Posterior cingulate gyrus (tissue), 11 donors: ENCODE results near the gene MRNIP.

Experiments
- DNase-seq, 10 donors: peaks; one replicate each; pipeline versions ENCODE4 v3.0.0 to v3.0.0-alpha.2; 2020 to 2021; ENCODE audit warnings: mixed read lengths in 3 of 10
- intact Hi-C: fragments of 100-400 bp; cut with DNase I; formaldehyde crosslinking; loops from one replicate; pipeline ENCODE4 v1.15.1; 2023

MRNIP gene

DNA sequence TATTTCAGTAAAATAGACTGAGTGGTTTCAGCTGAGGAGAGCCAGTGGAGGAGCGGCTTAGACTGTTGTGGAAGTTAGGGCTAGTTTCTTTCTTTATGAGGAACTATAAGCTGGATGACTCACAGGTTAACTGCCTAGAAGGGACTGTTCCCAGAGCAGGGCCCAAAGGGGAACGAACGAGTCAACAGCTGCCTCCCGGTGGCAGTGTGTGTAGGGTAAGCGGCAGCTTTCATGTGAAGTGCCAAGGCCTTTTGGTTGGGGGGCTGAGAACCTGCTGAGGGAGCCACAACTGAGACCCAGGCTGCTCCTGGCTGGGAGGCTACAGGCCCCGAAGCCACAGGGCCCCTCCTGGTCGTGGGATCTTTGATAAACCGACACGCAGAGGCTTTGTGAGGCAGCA, 30.9 kb downstream of the MRNIP start:
- DNase-seq, result peak in 1 of 10 donors; percentile 79
- intact Hi-C loops, result no loop called here

DNA sequence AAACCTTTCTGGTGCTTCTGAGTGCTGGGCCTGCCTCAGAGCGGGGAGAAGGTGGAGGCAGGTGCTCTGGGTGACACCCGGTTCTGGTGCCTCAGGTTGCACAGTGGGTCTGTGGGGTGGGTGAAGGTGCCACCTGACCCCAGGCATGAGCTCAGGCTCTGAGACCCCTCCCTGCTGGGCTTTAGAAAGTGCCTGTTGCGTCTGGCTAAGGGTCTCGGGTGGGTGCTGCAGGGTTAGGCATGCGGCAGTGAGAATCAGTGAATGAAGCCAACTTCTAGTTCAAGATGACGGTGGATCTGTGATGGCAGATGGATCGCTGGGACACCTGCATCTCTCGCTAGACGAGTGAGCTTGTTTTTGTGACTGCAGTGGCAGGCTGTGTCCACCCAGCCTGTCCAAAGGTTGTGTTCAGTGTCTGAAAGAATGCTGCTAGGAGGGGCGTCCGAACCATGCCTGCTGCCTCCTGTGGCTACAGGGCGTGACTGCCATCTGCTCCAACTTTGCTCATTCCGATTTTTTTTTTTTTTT, 32.9 kb downstream of the MRNIP start:
- DNase-seq, result peak in 3 of 10 donors; percentile 26 to 64 (median 32)
- intact Hi-C loops, result no loop called here

DNA sequence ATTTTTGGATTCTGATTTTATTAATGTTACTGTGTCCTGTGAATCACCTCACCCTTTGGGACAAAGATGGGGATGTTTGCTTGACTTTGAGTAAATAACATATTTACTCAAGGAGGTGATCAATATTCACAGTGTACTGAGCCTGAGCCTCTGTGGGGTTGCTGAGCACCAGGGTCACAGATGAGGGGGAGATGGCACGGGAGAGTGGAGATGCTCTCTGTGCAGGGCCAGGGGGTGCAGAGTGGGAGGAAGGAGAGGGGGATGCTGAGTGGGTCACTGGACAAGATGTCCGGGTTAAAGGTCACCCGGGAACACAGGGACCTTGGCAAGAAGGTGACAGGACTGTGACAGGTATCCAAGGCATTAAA, 33.9 kb downstream of the MRNIP start:
- intact Hi-C loops, result loop anchor here (5.0 kb wide), 1 partner anchor 33 kb away; the partner anchor contains the start of gene MRNIP
- peak in 2 of 10 donors; percentile 1 to 13 for DNase-seq

DNA sequence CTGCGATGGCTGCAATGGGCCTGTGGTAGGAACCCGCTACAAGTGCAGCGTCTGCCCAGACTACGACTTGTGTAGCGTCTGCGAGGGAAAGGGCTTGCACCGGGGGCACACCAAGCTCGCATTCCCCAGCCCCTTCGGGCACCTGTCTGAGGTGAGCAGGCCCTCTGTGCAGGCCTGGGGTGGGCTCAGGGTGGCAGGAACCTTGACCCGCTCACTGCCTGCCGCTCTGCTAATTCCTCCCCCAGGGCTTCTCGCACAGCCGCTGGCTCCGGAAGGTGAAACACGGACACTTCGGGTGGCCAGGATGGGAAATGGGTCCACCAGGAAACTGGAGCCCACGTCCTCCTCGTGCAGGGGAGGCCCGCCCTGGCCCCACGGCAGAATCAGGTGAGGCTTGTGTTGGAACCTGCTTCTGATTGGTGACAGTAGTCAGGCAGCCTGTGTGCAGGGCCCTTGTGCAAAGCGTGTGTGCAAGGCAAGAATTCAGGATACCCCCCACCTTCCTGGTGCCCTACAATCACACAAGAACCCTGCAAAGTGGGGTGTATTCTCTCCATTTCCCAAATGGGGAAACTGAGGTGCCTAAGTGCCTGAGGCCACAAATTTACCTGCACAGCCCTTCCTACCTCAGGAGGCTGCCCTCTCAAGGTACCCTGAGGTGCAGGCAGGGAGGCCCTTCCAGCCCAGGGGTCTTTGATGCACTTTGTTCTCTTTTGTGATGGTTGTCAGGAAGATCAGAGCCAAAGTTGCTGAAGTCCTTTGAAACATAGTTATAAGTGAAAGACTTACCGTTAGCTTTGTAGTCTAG, 34.5 kb downstream of the MRNIP start:
- intact Hi-C loops, result loop anchor here (5.0 kb wide), 1 partner anchor 33 kb away; the partner anchor contains the start of gene MRNIP
- DNase-seq, result peak in 3 of 10 donors; percentile 35 to 72 (median 63)

DNA sequence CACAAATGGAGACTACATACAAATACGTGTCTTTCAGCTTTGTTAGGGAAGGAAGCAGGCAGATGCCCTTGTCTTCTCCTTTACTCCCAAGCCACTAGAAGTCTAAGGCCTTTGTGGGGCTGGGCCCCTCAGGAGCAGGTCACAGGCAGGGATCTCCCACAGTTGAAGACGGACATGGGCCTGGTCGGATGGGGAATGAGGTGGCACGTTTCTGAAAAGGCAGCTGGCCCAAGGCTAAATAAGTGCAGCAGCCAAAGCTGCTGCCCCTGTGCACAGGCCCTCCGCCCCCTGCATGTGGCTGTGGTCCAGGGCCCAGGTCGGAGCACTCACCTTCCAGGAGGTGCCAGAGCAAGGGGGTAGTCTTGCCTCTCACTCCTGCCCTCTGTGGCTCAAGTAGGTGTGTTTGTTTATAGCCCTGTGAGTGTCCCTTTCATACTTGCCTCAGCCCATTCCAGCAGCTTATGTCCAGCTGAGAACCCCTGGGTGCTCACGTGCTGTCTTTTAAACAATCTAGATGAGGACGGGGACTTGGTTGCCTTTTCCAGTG, 36.1 kb downstream of the MRNIP start:
- peak in 2 of 10 donors; percentile 49 to 60 for DNase-seq
- intact Hi-C loops, result loop anchor here (5.0 kb wide), 1 partner anchor 35 kb away; the partner anchor contains the start of gene MRNIP

DNA sequence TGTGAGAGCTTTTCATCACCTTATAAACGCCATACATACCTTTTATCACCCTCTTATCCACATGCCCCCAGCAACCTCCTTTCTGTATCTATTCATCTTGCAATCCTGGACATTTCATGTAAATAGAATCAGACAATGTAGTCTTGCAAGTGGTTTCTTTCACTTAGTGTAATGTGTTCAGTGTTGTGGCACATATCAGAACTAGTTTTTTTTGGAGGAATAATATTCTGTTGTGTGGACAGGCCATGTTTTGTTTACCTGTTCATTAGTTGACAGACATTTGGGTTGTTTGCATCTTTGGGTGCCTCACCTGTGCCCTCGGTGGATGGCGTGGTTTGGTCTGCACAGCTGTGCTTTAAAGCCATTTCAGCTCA, 36.6 kb downstream of the MRNIP start:
- intact Hi-C loops, result loop anchor here (5.0 kb wide), 1 partner anchor 35 kb away; the partner anchor contains the start of gene MRNIP
- peak in 2 of 10 donors; percentile 36 to 39 for DNase-seq

DNA sequence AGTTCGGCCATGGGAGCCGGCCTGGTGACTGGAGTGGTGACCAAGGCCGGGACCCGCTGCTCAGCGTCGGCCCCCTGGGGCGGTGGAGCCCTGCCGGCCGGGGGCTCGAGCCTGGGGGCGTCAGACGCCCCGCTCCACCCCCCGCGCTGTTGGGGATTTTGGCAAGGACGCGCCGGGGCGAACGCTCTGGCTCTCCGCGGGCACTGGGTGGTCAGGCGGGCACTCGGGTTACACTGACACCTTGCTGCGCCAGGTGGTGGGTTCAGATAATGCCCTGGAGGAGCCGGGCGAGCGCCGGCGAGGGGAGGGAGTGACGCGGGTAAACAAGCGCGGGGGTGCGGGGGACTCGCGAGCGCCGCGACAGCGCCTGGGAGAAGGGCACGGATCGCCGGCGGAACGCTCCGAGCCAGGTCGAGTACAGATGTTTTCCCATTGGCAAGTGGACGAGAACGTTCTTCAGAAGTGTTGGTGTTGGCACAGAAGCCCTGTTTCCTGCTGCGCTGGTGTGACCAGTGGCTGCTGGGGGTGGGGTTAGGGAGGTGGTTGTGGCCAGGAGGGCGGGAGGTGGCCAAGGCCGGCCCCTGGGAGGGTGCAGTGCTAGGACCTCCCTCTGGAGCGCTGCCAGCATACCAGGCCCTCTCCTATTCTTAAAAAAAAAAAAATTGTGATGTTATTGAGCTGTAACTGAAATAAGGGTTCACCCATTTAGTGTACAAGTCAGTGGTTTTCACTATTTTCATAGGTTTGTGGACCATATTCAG, 37.1 kb downstream of the MRNIP start:
- DNase-seq, result peak; percentile 83 to 98 (median 89)
- intact Hi-C loops, result loop anchor here (2.0 to 5.0 kb wide), 2 partner anchors 15 to 36 kb away; partner anchors contain the start of genes MGAT4B and MRNIP

DNA sequence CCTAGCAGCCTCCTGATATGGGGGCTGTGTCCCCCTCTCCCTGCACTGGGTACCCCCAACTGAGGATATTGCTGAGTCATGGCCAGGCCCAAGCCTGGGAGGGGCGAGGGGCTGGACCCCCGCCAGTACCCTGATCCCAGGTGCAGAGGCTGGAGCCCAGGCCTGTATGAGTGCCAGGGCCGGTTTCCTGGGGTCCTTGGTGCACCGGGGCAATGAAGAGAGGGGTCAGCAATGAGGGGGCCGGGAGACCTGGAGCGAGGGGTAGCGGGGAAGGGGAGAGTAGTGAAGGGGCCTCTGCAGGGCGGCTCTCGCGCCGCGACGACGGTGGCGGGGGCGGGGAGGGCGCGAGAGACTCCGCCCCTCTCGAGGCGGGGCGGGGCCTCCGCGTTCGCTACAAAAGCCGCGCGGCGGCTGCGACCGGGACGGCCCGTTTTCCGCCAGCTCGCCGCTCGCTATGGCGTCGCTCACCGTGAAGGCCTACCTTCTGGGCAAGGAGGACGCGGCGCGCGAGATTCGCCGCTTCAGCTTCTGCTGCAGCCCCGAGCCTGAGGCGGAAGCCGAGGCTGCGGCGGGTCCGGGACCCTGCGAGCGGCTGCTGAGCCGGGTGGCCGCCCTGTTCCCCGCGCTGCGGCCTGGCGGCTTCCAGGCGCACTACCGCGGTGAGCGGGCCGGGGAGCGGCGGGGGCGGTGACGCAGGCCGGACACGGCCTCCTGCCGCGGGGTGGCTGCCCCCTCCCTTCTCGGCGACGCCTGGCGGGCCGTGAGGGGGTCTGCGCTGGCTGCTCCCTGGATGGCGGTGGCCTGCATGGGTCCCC, 37.9 kb downstream of the MRNIP start, which contains the start of gene SQSTM1:
SQSTM1 (plus strand) TSS at position 423 of the 815 bp plus-strand sequence; CDS start at position 455, 32 bp downstream.
- DNase-seq, result peak; percentile 84 to 99 (median 88)
- intact Hi-C loops, result loop anchor here (2.0 to 5.0 kb wide), 2 partner anchors 14 to 37 kb away; partner anchors contain the start of genes MGAT4B and MRNIP

DNA sequence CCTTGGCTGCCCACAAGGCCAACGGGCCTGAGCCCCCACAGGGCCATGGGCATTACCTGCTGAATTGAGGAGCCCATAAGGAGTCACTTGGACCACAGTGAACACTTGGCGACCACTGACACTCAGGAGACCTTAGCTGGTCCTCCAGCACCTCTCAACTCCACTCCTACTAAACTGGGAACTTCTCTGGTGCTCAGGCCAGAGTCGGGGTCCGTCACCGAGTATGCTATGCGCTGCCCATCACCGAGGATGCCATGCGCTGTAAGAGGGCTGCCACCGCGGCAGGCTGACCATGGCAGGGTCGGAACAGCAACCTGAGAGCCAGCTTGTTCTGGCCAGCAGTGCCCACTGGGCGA, 38.5 kb downstream of the MRNIP start:
- intact Hi-C loops, result loop anchor here (2.0 to 5.0 kb wide), 2 partner anchors 13 to 37 kb away; partner anchors contain the start of genes MGAT4B and MRNIP
- DNase-seq, result peak in 1 of 10 donors; percentile 80

DNA sequence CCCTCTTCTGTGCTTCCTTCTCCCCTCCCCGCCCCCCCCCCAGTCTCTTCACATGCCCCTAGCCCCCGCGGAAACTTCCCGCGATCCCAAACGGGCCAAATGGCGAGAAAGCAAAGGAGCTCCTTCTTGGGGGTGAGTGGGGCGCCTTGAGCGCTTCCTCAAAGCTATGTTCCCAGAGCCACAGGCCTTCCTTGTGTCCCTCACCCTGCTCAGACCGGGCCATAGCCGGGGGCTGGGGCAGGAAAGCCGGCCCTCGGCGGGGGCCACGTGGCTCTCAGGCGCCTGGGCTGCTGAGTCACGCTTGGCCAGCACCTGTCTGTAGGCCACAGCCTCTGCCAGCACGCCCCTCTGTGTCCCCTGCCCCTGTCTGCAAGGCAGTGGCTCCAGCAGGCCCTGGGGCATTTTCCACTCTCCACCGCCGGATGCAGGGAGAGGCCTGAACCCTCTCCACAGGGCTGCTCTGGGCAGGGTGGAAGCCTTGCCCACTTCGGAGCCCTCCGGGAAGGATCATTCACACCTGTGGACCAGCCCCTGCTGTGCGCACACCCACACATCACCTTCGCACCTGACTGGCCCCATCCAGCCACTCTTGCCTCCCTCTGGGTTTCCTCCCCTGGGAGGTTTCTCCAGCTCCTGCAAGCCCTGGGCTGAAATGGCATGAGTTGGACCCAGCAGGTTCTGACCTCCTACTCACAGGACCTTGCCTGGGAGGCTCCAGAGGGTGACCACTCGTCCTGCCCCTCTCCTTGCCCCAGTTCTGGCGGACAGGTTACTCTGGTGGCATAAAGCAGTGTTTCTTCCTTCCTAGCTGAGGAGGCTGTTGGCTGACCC, 39.1 kb downstream of the MRNIP start:
- intact Hi-C loops, result loop anchor here (2.0 to 5.0 kb wide), 2 partner anchors 13 to 38 kb away; partner anchors contain the start of genes MGAT4B and MRNIP
- peak in 7 of 10 donors; percentile 53 to 95 (median 70) for DNase-seq

DNA sequence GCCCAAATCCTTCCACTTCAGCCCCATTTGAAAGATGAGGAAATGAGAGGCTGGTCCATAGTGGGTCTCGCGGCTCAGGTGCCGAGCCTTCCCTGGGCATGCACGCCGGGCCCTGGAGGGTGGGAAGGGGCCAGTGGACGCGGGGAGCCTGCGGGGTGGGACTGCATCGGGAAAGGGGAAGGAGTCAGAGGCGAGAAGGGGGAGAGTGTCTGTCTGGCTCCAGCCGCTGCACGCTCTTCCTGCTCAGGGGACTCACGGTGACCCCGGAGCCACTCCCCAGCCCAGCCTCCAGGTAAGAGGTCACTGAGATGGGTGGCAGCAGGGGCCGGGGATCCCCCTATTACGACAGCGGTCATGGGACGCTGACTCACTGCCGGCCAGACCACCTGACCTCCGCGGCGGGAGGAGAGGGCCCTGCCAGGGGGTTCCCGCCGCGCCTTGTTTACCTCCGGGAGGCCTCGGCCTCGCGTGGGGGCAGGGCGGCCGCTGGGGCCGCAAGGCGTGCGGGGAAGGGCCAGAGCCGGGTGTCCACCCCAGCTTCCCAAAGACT, 39.8 kb downstream of the MRNIP start:
- peak; percentile 85 to 99 (median 92) for DNase-seq
- intact Hi-C loops, result no loop called here

DNA sequence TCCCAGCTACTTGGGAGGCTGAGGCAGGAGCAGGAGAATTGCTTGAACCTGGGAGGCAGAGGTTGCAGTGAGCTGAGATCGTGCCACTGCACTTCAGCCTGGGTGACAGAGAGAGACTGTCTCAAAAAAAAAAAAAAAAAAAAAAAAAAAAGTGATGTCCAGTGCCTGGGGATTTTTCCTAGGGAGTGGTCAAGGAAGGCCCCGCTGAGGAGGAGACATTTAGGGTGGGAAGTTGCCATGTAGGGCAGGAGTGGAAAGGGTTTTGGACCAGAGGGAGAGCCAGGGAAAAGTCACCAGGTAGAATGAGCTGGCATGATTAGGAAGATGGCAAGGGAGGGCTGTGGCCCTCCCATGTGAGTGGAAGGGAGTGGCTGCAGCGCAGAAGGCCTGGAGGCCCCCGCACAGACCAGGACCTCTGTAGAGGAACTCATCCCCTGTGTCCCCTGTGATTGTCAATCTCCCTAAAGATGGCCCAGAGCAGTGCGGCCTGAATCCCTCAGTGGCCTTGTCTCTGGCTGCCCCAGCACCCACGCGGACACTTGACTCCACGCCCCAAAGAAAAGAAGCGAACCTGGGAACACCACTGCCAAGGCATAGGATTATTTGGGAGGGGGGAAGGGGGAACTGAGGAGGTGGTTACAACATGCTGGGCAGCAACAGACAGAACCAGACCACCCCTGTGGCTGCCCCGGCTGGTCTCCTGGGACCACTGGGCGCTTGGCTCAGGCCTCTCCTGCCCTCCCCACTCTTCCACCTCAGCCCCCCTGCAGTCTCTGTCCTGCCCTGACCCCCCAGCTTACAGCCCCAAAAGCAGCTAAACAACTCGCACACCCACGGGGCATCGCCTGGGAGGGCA, 40.5 kb downstream of the MRNIP start:
- DNase-seq, result peak in 4 of 10 donors; percentile 28 to 72 (median 68)
- intact Hi-C loops, result no loop called here

DNA sequence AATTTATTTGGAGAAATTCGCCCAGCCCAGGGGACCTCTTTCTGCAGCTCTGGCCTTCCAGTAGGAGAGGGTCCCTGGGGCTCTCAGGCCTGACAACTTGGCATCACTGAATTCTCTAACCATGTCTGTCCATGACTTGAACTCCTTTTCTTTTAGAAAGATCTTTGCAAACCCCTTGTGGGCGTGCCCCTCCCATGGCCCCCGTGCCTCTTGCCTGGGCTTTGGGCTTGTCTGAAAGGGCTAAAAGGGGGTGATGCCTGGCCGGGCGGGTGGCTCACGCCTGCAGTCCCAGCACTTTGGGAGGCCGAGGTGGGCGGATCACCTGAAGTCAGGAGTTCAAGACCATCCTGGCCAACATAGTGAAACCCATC, 41.2 kb downstream of the MRNIP start:
- intact Hi-C loops, result no loop called here
- DNase-seq, result peak in 2 of 10 donors; percentile 59 to 84

DNA sequence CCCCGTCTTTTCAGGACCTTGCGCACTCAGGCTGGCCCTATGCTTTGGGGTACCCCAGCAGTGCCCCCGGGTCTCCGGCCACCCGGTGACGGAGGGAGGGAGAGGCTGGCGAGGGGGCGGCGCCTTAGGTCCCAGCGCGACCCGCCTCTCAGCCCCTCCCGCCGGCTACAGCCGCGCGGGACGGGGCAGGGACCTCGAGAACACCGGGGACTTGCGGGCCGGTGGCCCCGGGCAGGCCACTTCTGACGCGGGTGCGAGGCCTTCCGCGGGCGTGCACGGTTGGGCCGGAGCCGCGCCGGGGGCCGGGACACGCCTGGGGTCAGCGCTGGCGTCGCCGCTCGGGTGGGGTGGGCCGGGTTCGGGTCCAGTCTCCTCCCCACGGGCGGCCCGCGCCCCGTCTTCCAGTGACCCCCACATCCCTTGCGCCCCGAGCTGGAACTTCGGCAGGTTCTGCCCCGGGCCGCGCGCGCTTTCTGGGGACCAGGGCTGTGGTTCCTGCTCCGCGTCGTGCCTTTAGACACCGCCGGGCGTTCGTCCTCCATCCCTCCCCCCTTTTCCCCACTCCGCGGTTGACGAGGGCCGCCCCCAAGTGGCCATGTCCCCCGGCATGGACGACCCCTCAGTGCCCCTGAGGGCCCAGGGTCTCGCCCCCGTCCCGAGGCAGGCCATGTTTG, 41.7 kb downstream of the MRNIP start:
- DNase-seq, result peak in 5 of 10 donors; percentile 28 to 88 (median 77)
- intact Hi-C loops, result no loop called here

DNA sequence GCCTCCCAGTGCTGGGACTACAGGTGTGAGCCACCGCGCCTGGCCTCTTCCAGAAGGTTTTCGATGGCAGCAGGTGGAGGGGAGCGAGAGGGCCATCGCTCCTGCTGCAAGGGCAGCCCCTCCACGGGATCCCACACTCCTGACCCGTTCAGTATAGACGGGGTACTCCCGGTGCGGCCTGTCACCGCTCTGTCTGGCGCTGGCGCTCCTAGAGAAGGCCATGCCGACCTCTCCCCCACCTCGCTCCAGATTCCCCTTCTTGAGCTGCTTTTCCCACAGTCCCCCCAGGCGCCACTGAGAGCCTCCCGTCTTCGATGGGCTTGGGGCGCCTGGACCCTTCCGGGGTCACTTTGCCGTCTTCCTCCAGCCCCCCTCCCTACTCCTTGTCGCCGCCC, 42.2 kb downstream of the MRNIP start:
- peak in 3 of 10 donors; percentile 16 to 77 (median 75) for DNase-seq
- intact Hi-C loops, result no loop called here

DNA sequence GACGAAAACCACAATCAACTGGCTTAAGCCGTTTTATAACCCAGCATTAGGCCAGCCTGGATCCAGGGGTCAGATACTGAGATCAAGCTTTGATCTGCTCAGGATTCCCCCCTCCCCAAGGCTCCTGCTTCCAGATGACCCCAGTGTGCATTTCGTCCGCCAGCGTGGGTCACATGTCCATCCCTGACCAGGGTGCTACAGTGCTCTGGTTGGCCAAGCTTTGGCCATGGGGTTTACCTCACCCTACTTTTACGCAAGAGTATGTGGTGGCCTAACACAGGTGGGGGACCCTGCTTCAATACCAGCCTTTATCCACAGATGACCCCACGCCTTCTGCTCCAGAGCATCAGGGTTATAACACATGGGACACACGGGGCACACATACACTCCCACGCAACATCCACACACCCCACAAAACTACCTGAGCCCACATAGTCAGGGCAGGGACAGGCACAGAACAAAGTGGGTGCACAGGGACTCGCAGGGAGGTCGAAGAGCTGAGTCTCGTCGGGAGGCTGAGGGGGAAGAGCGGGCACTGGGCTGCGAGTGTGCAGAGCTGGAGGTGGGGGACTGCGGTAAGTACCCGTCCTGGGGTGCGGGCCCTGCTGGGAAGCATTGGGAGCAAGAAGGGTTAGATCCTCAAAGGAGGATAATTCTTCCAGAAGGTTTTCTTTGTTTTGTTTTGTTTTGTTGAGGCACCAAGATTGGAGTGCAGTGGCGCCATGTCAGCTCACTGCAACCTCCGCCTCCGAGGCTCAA, 42.9 kb downstream of the MRNIP start:
- DNase-seq, result peak in 2 of 10 donors; percentile 55 to 81
- intact Hi-C loops, result no loop called here
